Stimulated activated CD4-positive, alpha-beta T cell treated with anti-CD3 and anti-CD28 coated beads, Interleukin-2, amount 100 ng/mL, for 48 hours (primary cell): ENCODE results near the gene TLK1.
"Not testable (repeated sequence)": the region's sequence is repeated elsewhere in the genome, so short reads cannot be mapped to it uniquely, and the experiment has no call there.

Source experiments
- DNase-seq, 2 donors: peaks; one replicate each; pipeline ENCODE4 v3.0.0-alpha.2; 2020

The TLK1 gene

GRCh38 chr2:171167352-171167997 lies 6.8 kb upstream of the TLK1 start:
- DNase-seq: no peak

- no peak for DNase-seq
Observed at GRCh38 chr2:171166328-171166983, 5.8 kb upstream of the TLK1 start.

- DNase-seq: no peak
Observed at GRCh38 chr2:171165967-171166327, 5.3 kb upstream of the TLK1 start.

- no peak for DNase-seq
Observed at GRCh38 chr2:171163261-171163660, 2.6 kb upstream of the TLK1 start.

- DNase-seq: not testable (repeated sequence)
Observed at GRCh38 chr2:171162522-171163197, 2.0 kb upstream of the TLK1 start.

GRCh38 chr2:171160956-171161740 lies 455 bp upstream of the TLK1 start:
- DNase-seq: peak; percentile 47 to 48

- DNase-seq: peak; percentile 33 to 41
Observed at GRCh38 chr2:171159372-171160118, 1.1 kb downstream of the TLK1 start.

GRCh38 chr2:171158790-171159371 lies 1.8 kb downstream of the TLK1 start:
- no peak for DNase-seq

- DNase-seq: no peak
Observed at GRCh38 chr2:171158036-171158789, 2.5 kb downstream of the TLK1 start.

- DNase-seq: no peak
Observed at GRCh38 chr2:171157109-171157500, 3.6 kb downstream of the TLK1 start.

- no peak for DNase-seq
Observed at GRCh38 chr2:171154348-171154747, 6.3 kb downstream of the TLK1 start.

GRCh38 chr2:171150694-171151285 lies 9.9 kb downstream of the TLK1 start:
- DNase-seq: no peak

GRCh38 chr2:171149986-171150693 lies 10.6 kb downstream of the TLK1 start:
- DNase-seq: no peak

- DNase-seq: no peak
Observed at GRCh38 chr2:171149171-171149938, 11.3 kb downstream of the TLK1 start.

- DNase-seq: no peak
Observed at GRCh38 chr2:171147081-171147480, 13.6 kb downstream of the TLK1 start.

GRCh38 chr2:171146633-171147032 lies 14.1 kb downstream of the TLK1 start:
- DNase-seq: no peak

- DNase-seq: no peak
Observed at GRCh38 chr2:171146071-171146470, 14.6 kb downstream of the TLK1 start.

GRCh38 chr2:171143670-171144062 lies 17.0 kb downstream of the TLK1 start:
- no peak for DNase-seq

GRCh38 chr2:171142398-171142797 lies 18.3 kb downstream of the TLK1 start:
- no peak for DNase-seq

- DNase-seq: no peak
Observed at GRCh38 chr2:171141320-171141719, 19.4 kb downstream of the TLK1 start.
